DMS 273 treated with DMSO at 0.1 percent for 48 hours (cell line): Measurements from ENCODE around the gene ECT2.
"Not testable (repeated sequence)": the region's sequence is repeated elsewhere in the genome, so short reads cannot be mapped to it uniquely, and the experiment has no call there.

Source experiments
- DNase-seq: peaks from one replicate; lab custom pipeline; 2025; lab: John Stamatoyannopoulos, UW

ECT2 gene

DNA sequence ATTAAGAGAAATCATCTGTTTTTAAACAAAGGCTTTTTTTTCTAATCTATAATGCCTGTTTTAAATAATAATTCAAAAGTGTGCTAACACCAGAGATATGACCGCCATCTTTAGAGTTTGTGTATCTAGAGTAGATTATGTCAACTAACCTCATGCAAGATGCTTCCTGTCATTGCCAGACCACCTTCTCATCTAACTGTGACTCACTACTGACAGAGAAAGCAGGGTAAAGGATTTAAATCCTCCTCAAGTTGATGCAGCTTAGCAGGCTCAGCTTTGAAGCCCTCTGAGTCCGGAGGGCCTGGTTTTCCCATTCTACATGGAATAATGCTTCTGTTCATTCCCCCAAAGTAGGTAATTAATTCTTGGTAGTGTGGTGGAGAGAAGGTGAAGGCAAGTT is 108.5 kb downstream of the ECT2 start:
- DNase-seq = no peak

DNA sequence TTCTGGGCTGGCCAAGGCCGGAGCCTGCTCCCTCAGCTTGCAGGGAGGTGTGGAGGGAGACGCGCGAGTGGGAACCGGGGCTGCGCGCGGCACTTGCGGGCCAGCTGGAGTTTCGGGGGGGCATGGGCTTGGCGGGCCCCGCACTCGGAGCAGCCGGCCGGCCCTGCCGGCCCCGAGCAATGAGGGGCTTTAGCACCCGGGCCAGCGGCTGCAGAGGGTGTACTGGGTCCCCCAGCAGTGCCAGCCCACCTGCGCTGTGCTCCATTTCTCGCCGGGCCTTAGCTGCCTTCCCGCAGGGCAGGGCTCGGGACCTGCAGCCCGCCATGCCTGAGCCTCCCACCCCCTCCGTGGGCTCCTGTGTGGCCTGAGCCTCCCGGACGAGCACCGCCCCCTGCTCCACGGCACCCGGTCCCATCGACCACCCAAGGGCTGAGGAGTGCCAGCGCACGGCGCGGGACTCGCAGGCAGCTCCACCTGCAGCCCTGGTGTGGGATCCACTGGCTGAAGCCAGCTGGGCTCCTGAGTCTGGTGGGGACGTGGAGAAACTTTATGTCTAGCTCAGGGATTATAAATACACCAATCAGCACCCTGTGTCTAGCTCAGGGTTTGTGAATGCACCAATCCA is 116.3 kb downstream of the ECT2 start:
- not testable (repeated sequence) for DNase-seq

DNA sequence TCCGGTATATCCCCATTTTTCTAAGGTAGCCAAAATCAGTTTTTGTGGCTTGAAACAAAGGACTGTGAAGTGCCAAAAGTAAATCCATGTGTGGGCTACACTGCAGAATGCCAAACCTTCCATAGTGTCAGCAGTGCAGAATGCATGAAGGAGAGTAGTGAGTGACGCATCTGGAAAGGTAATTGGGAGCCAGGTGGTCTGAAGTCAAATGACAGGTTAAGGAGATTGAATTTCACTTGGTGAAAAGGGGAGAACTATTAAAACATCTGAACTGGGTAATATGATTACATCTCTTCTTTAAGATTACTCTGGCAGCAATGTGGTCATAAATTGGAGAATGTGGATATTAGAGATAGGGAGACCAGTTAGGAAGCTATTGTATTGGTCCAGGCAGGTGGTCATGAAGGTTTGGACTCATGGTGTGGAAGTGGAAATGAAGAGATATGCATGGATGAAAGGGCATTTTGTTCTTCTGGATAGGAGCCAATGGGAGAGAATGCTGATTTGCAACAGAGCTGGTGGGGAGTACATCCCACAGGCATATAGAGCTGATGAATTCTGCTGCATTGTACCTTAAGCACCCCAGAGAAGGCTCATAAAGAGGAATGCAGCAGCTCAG is 118.2 kb downstream of the ECT2 start:
- peak; percentile 26 for DNase-seq

DNA sequence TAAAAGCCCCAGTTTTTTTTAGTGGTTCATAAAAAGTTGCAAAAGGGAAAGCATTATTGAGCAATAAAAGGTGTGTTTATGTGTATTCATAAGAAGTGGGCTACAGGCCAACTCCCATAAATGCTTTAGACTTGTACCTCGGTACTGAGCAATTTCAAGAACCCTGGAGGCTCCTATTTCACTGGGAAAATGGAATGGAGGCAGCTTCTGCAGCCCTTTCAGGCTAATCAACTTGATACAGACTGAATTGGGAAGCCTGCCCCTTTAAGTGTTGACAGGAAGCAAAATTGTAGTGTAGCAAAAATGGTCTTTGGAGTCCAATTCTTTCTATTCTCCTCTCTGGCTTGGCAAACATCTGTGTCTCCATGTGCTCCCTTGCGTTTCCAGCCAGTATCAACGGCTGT is 118.8 kb downstream of the ECT2 start:
- DNase-seq = no peak

DNA sequence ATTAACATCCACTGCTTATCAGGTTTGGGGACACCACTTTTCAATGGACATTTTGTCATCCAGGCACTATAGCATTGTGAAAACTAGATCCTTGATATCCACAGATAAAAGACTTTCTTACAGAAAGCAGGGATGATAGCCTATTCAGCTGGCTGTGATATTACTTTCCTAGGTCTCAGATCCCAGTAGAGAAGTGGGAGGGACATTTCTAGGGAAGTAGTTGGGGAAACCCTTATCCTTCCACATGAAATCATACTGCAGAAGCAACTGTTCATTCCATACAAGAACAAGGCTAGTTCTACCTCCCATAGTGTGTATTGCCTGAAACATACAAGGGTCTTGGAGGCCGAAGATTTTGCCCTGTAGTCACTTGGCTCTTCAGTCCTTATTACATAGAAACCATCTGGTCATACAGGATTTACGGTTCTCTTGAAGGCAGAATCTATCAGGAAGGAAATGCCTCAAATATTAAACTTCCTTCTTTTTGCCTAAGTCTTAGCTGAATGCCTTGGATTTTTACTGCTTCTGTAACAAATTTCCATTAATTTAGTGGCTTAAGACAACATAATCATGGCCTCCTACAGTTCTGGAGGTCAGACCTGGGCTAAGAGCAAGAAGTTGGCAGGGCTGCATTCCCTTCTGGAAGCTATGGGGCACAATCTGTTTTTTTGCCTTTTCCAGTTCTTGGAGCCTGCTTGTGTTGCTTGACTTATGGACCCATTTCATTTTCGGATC is 119.4 kb downstream of the ECT2 start:
- DNase-seq = no peak
